Fibroblast of pulmonary artery (primary cell): ENCODE data around the gene ACCS.

Experiments used
- DNase-seq: peaks from one replicate; pipeline ENCODE4 v3.0.0-alpha.2; 2010; ENCODE audit warnings: low read depth
- H3K4me3 ChIP-seq: replicated peaks from 2 replicates; pipeline ENCODE4 v1.5.1; 2011; ENCODE audit warnings: low read depth, mild to moderate bottlenecking, control low read depth, low read length, moderate library complexity
- CTCF ChIP-seq: IDR thresholded peaks from 2 replicates; pipeline ENCODE4 v1.5.1; 2011; ENCODE audit warnings: mild to moderate bottlenecking, control low read depth, low read length, inconsistent platforms; ENCODE audit errors: missing control alignments

Gene ACCS

GRCh38 chr11:44125598-44125997 lies 59.5 kb downstream of the ACCS start:
- TF ChIP-seq CTCF = no peak
- no peak for DNase-seq

GRCh38 chr11:44126304-44126703 lies 60.2 kb downstream of the ACCS start:
- TF ChIP-seq CTCF = no peak
- H3K4me3 ChIP-seq = no peak overlapping the region
- DNase-seq = no peak

More at GRCh38 chr11:44125598-44125997, 59.5 kb downstream of the ACCS start:
- H3K4me3 ChIP-seq = no peak overlapping the region

GRCh38 chr11:44127130-44127529 lies 61.1 kb downstream of the ACCS start:
- TF ChIP-seq CTCF = no peak
- no peak overlapping the region for H3K4me3 ChIP-seq
- DNase-seq = no peak

- no peak overlapping the region for H3K4me3 ChIP-seq
- TF ChIP-seq CTCF = no peak
- DNase-seq = no peak
Observed at GRCh38 chr11:44128729-44129128, 62.7 kb downstream of the ACCS start.

GRCh38 chr11:44130751-44131150 lies 64.7 kb downstream of the ACCS start:
- no peak for TF ChIP-seq CTCF
- no peak overlapping the region for H3K4me3 ChIP-seq
- no peak for DNase-seq

GRCh38 chr11:44133335-44133946 lies 67.4 kb downstream of the ACCS start:
- peak; percentile 78 for TF ChIP-seq CTCF
- no peak overlapping the region for H3K4me3 ChIP-seq
- DNase-seq = peak; percentile 72
